Loucy (cell line): ENCODE measurements around the gene NKX1-2.

Experiments
- H2AFZ ChIP-seq: fragments of 200-600 bp; sonication (generic); 2 replicates; pipeline ENCODE4 v1.6.0; 2016; ENCODE audit warnings: antibody characterized with exemption, mild to moderate bottlenecking, low read length, moderate library complexity
- H3F3A ChIP-seq: fragments of 200-600 bp; 2 replicates; pipeline ENCODE4 v1.6.0; 2016; ENCODE audit warnings: antibody characterized with exemption, low read depth, mild to moderate bottlenecking
- H3K27me3 ChIP-seq: fragments of 200-600 bp; sonication (generic); 2 replicates; pipeline ENCODE4 v1.6.1; 2014; ENCODE audit warnings: low read length, mild to moderate bottlenecking; ENCODE audit not compliant: insufficient read depth, poor library complexity, severe bottlenecking
- H3K36me3 ChIP-seq: fragments of 200-600 bp; sonication (generic); 2 replicates; pipeline ENCODE4 v1.6.1; 2016; ENCODE audit warnings: low read length; ENCODE audit not compliant: insufficient read depth
- H3K4me1 ChIP-seq: fragments of 200-600 bp; sonication (generic); 2 replicates; pipeline ENCODE4 v1.5.1; 2014; ENCODE audit warnings: low read length, mild to moderate bottlenecking; ENCODE audit not compliant: insufficient read depth, poor library complexity, severe bottlenecking
- H3K4me2 ChIP-seq: fragments of 200-600 bp; sonication (generic); 2 replicates; pipeline ENCODE4 v1.6.0; 2014; ENCODE audit warnings: antibody characterized with exemption, low read length, low read depth, mild to moderate bottlenecking; ENCODE audit not compliant: poor library complexity, severe bottlenecking
- H3K4me3 ChIP-seq: fragments of 200-600 bp; sonication (generic); 2 replicates; pipeline ENCODE4 v1.5.1; 2014; ENCODE audit warnings: low read length, mild to moderate bottlenecking, mixed read lengths; ENCODE audit not compliant: poor library complexity, severe bottlenecking
- H3K79me2 ChIP-seq: fragments of 200-600 bp; sonication (generic); 2 replicates; pipeline ENCODE4 v1.6.1; 2014; ENCODE audit warnings: low read length; ENCODE audit not compliant: insufficient read depth
- H3K9ac ChIP-seq: fragments of 200-600 bp; sonication (generic); 2 replicates; pipeline ENCODE4 v1.6.0; 2014; ENCODE audit warnings: mild to moderate bottlenecking, low read depth, low read length, moderate library complexity; ENCODE audit not compliant: poor library complexity, severe bottlenecking
- H3K9me2 ChIP-seq: fragments of 200-600 bp; sonication (generic); replicated peaks from 2 replicates; pipeline ENCODE4 v1.6.1; 2016; ENCODE audit warnings: low read depth, low read length, mixed read lengths
- H3K9me3 ChIP-seq: fragments of 200-600 bp; sonication (generic); 2 replicates; pipeline ENCODE4 v1.6.1; 2014; ENCODE audit warnings: mild to moderate bottlenecking, antibody characterized with exemption, low read length, low read depth; ENCODE audit not compliant: insufficient read depth
- H4K20me1 ChIP-seq: fragments of 200-600 bp; sonication (generic); 2 replicates; pipeline ENCODE4 v1.6.0; 2014; ENCODE audit warnings: antibody characterized with exemption, low read length, mild to moderate bottlenecking; ENCODE audit not compliant: insufficient read depth, poor library complexity, severe bottlenecking
- EZH2phosphoT487 ChIP-seq: fragments of 200-600 bp; IDR thresholded peaks from 2 replicates; pipeline ENCODE4 v1.6.1; 2018; ENCODE audit warnings: antibody characterized with exemption, mild to moderate bottlenecking, moderate library complexity, borderline replicate concordance
- TF ChIP-seq, protein P1 (sequence below): fragments of 200-600 bp; sonication (generic); conservative IDR thresholded peaks from 2 replicates; pipeline ENCODE4 v1.5.1; 2014; ENCODE audit warnings: mild to moderate bottlenecking, antibody characterized with exemption, low read length

Gene NKX1-2

DNA sequence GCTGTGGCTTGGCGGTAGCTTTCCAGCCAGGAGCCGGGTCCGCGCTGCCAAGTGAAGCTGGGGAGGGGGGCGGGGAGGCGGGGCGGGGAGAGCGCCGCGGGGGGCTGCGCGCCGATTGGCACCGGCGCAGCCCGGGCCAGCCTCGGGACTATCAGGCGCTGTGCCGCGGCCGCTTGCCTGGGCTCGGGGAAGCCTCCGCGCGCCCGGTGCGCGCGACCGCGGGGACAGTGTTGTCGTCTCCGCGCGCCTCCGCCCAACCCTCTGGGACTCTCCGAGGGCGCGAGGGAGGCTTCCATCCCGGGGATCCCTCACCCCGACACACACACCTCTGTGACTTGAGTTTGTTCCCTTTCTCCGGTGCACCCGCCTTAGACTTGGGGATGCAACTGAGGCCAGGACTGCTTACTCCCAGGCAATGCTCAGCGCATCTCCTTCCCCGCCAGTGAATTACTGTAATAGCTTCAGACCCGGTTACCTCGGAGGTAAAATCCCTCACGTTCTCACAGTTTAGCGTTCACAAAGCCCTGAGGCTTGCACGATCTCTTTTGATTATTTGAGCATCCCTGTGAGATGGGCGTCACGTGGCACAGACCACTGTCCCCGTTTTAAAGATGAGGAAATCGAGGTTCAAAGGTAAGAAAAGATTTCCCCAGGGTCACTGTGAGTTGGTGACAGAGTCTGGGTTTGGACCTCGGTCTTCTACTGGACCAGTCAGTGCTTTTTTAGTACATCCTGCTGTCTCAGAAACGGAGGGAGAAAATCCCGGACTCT, at the start of gene NKX1-2:
Gene NKX1-2, minus strand, starts transcription at position 24 of the 771 bp plus-strand sequence. CDS start 92 bp downstream, outside the sequence.
- Histone ChIP-seq H4K20me1 (no peaks in the 10 kb centered on the region), H3K9ac (no peak within 1 kb of the TSS), H3K4me3 (no peak within 1 kb of the TSS), H3K4me1 (no peaks in the 10 kb centered on the region), H3K27me3 (no peaks in the 10 kb centered on the region), H3K79me2 (no peaks in the 10 kb centered on the region), H3K9me3 (no peaks in the 10 kb centered on the region), H3K36me3 (no peaks in the 10 kb centered on the region), H3K4me2 (no peak within 1 kb of the TSS), H2AFZ (no peak within 1 kb of the TSS), H3F3A (no peaks in the 10 kb centered on the region), H3K9me2 (no peaks in the 10 kb centered on the region)
- TF ChIP-seq, protein P1, sequence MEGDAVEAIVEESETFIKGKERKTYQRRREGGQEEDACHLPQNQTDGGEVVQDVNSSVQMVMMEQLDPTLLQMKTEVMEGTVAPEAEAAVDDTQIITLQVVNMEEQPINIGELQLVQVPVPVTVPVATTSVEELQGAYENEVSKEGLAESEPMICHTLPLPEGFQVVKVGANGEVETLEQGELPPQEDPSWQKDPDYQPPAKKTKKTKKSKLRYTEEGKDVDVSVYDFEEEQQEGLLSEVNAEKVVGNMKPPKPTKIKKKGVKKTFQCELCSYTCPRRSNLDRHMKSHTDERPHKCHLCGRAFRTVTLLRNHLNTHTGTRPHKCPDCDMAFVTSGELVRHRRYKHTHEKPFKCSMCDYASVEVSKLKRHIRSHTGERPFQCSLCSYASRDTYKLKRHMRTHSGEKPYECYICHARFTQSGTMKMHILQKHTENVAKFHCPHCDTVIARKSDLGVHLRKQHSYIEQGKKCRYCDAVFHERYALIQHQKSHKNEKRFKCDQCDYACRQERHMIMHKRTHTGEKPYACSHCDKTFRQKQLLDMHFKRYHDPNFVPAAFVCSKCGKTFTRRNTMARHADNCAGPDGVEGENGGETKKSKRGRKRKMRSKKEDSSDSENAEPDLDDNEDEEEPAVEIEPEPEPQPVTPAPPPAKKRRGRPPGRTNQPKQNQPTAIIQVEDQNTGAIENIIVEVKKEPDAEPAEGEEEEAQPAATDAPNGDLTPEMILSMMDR = no peak
- TF ChIP-seq EZH2phosphoT487 = no peak

DNA sequence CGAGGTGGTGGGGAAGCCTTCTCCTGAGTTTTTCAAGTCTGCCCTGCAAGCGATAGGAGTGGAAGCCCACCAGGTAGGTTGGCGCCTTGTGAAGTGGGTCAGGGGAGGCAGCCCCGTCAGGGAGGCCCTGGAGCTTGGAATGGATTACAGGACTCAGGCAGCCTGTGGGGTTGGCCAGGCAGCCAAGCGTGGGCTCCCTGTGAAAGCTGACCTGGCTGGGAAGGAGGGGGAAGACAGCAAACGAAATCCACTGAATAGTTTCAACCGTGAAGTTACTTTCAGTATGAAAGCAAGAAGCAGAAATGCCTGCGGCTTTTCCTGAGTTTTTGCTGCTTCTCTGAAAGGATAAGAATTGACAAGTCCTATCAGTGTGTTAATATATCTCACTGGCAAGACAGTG, 48.2 kb upstream of the NKX1-2 start:
- H3K27me3 ChIP-seq = no peaks in the 10 kb centered on the region
- no peaks in the 10 kb centered on the region for H3K4me1 ChIP-seq
- no peak overlapping the region for H3K9ac ChIP-seq
- no peak overlapping the region for H2AFZ ChIP-seq
- TF ChIP-seq EZH2phosphoT487 = no peak
- TF ChIP-seq, protein P1 = no peak
- H3K9me3 ChIP-seq = peaks cover 2% of the 10 kb centered on the region; the same call in 1 of the 2 replicates
- no peaks in the 10 kb centered on the region for H3F3A ChIP-seq
- no peak overlapping the region for H3K4me3 ChIP-seq
- H3K79me2 ChIP-seq = no peaks in the 10 kb centered on the region
- H4K20me1 ChIP-seq = no peaks in the 10 kb centered on the region
- H3K9me2 ChIP-seq = no peaks in the 10 kb centered on the region
- peaks cover 5% of the 10 kb centered on the region; the same call in 1 of the 2 replicates for H3K36me3 ChIP-seq
- no peak overlapping the region for H3K4me2 ChIP-seq

DNA sequence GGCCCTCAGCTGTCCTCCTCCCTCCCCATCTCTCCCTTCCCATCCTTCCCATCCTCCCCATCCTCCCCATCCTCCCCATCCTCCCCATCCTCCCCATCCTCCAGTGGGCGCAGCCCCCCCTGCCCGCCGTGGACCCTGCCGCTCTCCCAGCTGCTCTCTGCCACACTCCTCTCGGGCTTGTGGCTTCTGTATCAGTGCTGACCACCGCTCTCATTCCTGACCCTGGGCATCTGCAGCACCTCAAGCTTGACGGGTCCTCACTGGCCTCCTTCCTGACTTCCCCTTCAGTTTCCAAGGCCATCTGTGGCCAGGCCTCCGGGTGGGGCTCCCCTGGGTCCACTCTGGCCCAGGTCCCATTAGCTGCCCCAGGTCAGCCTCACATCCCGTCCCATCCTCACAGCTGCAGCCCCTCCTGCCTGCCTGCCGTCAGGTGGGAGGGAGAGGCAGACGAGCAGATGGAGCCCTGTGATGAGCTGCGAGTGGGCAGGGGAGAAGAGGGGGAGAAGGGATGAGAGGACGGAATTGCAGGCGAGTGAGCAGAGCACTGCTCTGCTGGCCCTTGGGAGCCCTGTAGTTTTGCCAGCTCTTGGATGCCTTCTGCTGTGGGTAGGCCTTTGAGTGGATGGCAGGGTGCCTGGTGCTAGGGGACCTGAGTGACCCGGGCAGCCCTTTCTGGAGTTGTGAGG, 47.5 kb upstream of the NKX1-2 start:
- no peaks in the 10 kb centered on the region for H4K20me1 ChIP-seq
- H2AFZ ChIP-seq = no peak overlapping the region
- no peak overlapping the region for H3K9ac ChIP-seq
- peaks cover 2% of the 10 kb centered on the region; the same call in 1 of the 2 replicates for H3K9me3 ChIP-seq
- H3F3A ChIP-seq = no peaks in the 10 kb centered on the region
- no peaks in the 10 kb centered on the region for H3K79me2 ChIP-seq
- H3K36me3 ChIP-seq = peaks cover 5% of the 10 kb centered on the region; the same call in 1 of the 2 replicates
- no peaks in the 10 kb centered on the region for H3K4me1 ChIP-seq
- no peaks in the 10 kb centered on the region for H3K9me2 ChIP-seq
- no peaks in the 10 kb centered on the region for H3K27me3 ChIP-seq
- no peak for TF ChIP-seq EZH2phosphoT487
- TF ChIP-seq, protein P1 = no peak
- no peak overlapping the region for H3K4me2 ChIP-seq
- H3K4me3 ChIP-seq = no peak overlapping the region
